Caco-2 (cell line): ENCODE data around the gene TMEM132C. TPM values are rescaled to one million over a fixed set of nuclear protein-coding genes. Genes with fewer than 3 reads are reported as not detected.

Experiments used
- BruUV-seq: library from RNA; stranded (reverse); fragments of 400-500 nt; replicated peaks from 2 replicates; lab custom pipeline; 2021; lab: Mats Ljungman, UMichigan
- CTCF ChIA-PET: fragments of 300-600 bp; sonication (Branson Sonifier 250); formaldehyde crosslinking; loops from one replicate; lab custom pipeline; 2022; ENCODE audit warnings: antibody characterized with exemption; lab: Charles Lee
- POLR2A ChIA-PET: fragments of 300-600 bp; sonication (Branson Sonifier 250); formaldehyde crosslinking; loops from one replicate; lab custom pipeline; 2022; ENCODE audit warnings: antibody characterized with exemption; lab: Charles Lee
- DNase-seq, 2 experiments: peaks; one replicate each; pipeline versions ENCODE4 v3.0.0 to v3.0.0-alpha.2; 2020 to 2022
- H3K27me3 ChIP-seq: replicated peaks from 2 replicates; pipeline ENCODE4 v1.6.0; 2011; ENCODE audit warnings: low read length; ENCODE audit not compliant: control insufficient read depth, insufficient read depth
- H3K36me3 ChIP-seq: 2 replicates; pipeline ENCODE4 v1.5.1; 2011; ENCODE audit warnings: low read length; ENCODE audit not compliant: control insufficient read depth, insufficient read depth
- H3K4me1 ChIP-seq: fragments of 250-450 bp; sonication (Bioruptor Pico); 2 replicates; pipeline ENCODE4 v1.5.1; 2020; ENCODE audit warnings: mild to moderate bottlenecking
- H3K4me3 ChIP-seq: 2 replicates; pipeline ENCODE4 v1.5.1; 2011; ENCODE audit warnings: low read depth, mild to moderate bottlenecking, control low read depth, low read length
- H3K9me3 ChIP-seq: fragments of 250-450 bp; sonication (Bioruptor Pico); 2 replicates; pipeline ENCODE4 v1.5.1; 2020; ENCODE audit warnings: mild to moderate bottlenecking, moderate library complexity
- H3K27ac Mint-ChIP-seq: one replicate; pipeline ENCODE4 v1.8.0; 2022; ENCODE audit warnings: mixed read lengths; ENCODE audit not compliant: unreplicated experiment
- H3K27me3 Mint-ChIP-seq: one replicate; pipeline ENCODE4 v1.8.0; 2022; ENCODE audit warnings: mixed read lengths; ENCODE audit not compliant: insufficient read depth, unreplicated experiment
- H3K36me3 Mint-ChIP-seq: one replicate; pipeline ENCODE4 v1.8.0; 2022; ENCODE audit warnings: mild to moderate bottlenecking, mixed read lengths; ENCODE audit not compliant: insufficient read depth, unreplicated experiment
- H3K4me1 Mint-ChIP-seq: one replicate; pipeline ENCODE4 v1.8.0; 2022; ENCODE audit warnings: low read depth, mixed read lengths; ENCODE audit not compliant: unreplicated experiment
- H3K4me3 Mint-ChIP-seq: one replicate; pipeline ENCODE4 v1.8.0; 2022; ENCODE audit warnings: mild to moderate bottlenecking, moderate library complexity, mixed read lengths; ENCODE audit not compliant: unreplicated experiment
- H3K9me3 Mint-ChIP-seq: one replicate; pipeline ENCODE4 v1.8.0; 2022; ENCODE audit warnings: mixed read lengths; ENCODE audit not compliant: unreplicated experiment
- intact Hi-C: fragments of 100-400 bp; cut with micrococcal nuclease; formaldehyde crosslinking; loops from one replicate; pipeline ENCODE4 v1.10.0; 2022; ENCODE audit not compliant: unreplicated experiment
- total RNA-seq: library from RNA; stranded (reverse); gene quantifications from 2 replicates; pipeline ENCODE4 v1.2.3, GENCODE V29; 2022
- TF ChIP-seq, protein P1 (sequence below), 2 experiments: fragments of 200-600 bp in 1 of 2; IDR thresholded peaks; 1 replicate in 1 of 2; 2 replicates in 1 of 2; pipeline versions ENCODE4 v1.5.1 to v1.8.0; 2011 to 2022; ENCODE audit warnings: antibody characterized with exemption in 1 of 2, control low read depth in 1 of 2, inconsistent platforms in 1 of 2, low read depth in 1 of 2, low read length in 1 of 2, mild to moderate bottlenecking in 1 of 2, moderate library complexity in 1 of 2; ENCODE audit not compliant: insufficient read depth in 1 of 2, severe bottlenecking in 1 of 2, unreplicated experiment in 1 of 2

Gene TMEM132C
- total RNA-seq, 1 experiment from 2014 or later = not detected

DNA sequence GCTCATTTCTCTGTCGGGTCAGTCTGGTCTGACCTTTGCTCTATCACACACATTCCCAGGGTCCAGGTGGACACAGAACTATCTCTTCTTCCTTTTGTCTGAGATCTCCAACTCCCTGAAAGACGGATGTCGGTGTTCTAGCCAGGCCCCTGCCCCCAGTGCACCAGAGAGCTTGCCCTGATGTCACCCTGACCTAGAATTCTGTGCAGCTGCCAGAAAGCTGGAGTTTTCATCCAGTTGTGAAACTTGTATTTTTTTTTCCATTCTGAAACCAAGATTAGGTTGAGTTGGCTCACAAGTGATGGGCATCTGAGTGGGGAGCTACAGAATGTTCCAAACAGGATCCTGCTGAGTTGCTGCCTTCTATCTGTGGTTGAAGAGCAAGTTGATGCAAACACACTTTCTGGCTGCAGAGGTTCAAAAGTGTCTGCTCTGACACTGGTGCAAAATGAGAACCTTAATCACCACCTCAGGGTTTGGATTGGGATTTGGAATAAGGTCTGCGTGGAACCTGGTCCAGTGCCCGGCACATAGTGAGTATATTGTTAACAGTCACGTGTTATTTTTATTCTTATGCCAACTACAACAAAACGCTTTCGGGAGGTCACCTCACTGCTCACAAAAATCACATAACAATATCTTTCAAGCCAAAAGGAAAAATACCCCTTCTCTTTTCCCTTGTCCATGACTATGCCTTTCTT, 345.3 kb downstream of the TMEM132C start:
- H3K27me3 ChIP-seq = no peaks in the 10 kb centered on the region
- H3K36me3 ChIP-seq = no peaks in the 10 kb centered on the region
- Mint-ChIP-seq H3K4me1 (no peaks in the 10 kb centered on the region), H3K36me3 (no peaks in the 10 kb centered on the region), H3K9me3 (peaks cover 10% of the 10 kb centered on the region), H3K27ac (no peak overlapping the region), H3K4me3 (no peak overlapping the region), H3K27me3 (no peaks in the 10 kb centered on the region)
- H3K4me1 ChIP-seq = no peaks in the 10 kb centered on the region
- BruUV-seq = no TSS peak
- no peak for DNase-seq
- TF ChIP-seq, protein P1, sequence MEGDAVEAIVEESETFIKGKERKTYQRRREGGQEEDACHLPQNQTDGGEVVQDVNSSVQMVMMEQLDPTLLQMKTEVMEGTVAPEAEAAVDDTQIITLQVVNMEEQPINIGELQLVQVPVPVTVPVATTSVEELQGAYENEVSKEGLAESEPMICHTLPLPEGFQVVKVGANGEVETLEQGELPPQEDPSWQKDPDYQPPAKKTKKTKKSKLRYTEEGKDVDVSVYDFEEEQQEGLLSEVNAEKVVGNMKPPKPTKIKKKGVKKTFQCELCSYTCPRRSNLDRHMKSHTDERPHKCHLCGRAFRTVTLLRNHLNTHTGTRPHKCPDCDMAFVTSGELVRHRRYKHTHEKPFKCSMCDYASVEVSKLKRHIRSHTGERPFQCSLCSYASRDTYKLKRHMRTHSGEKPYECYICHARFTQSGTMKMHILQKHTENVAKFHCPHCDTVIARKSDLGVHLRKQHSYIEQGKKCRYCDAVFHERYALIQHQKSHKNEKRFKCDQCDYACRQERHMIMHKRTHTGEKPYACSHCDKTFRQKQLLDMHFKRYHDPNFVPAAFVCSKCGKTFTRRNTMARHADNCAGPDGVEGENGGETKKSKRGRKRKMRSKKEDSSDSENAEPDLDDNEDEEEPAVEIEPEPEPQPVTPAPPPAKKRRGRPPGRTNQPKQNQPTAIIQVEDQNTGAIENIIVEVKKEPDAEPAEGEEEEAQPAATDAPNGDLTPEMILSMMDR (IDR thresholded peaks at IDR 0.05; ENCODE audit: insufficient read depth in 1 of 2, low read depth in 1 of 2, low read length in 1 of 2, severe bottlenecking in 1 of 2, unreplicated experiment in 1 of 2) = no peak
- intact Hi-C loops = no loop called here
- ChIA-PET POLR2A (no interaction called here), CTCF (no interaction called here)
- no peak overlapping the region for H3K4me3 ChIP-seq
- H3K9me3 ChIP-seq = no peaks in the 10 kb centered on the region

GRCh38 chr12:128613837-128614590, 347.0 kb downstream of the TMEM132C start:
- intact Hi-C loops = no loop called here
- no TSS peak for BruUV-seq
- DNase-seq = no peak
- peaks cover 3% of the 10 kb centered on the region for H3K27me3 Mint-ChIP-seq
- Histone ChIP-seq H3K36me3 (no peaks in the 10 kb centered on the region), H3K27me3 (no peaks in the 10 kb centered on the region), H3K4me3 (no peak overlapping the region), H3K9me3 (no peaks in the 10 kb centered on the region), H3K4me1 (no peaks in the 10 kb centered on the region)
- H3K9me3 Mint-ChIP-seq = peaks cover 10% of the 10 kb centered on the region
- POLR2A ChIA-PET = no interaction called here
- CTCF ChIA-PET = no interaction called here
- no peaks in the 10 kb centered on the region for H3K36me3 Mint-ChIP-seq
- TF ChIP-seq, protein P1 (IDR thresholded peaks at IDR 0.05; ENCODE audit: insufficient read depth in 1 of 2, low read depth in 1 of 2, low read length in 1 of 2, severe bottlenecking in 1 of 2, unreplicated experiment in 1 of 2) = no peak
- no peak overlapping the region for H3K4me3 Mint-ChIP-seq
- H3K27ac Mint-ChIP-seq = no peak overlapping the region
- no peaks in the 10 kb centered on the region for H3K4me1 Mint-ChIP-seq

- CTCF ChIA-PET = no interaction called here
- TF ChIP-seq, protein P1 (IDR thresholded peaks at IDR 0.05; ENCODE audit: insufficient read depth in 1 of 2, low read depth in 1 of 2, low read length in 1 of 2, severe bottlenecking in 1 of 2, unreplicated experiment in 1 of 2) = no peak
- H3K36me3 ChIP-seq = no peaks in the 10 kb centered on the region
- intact Hi-C loops = no loop called here
- Mint-ChIP-seq H3K9me3 (no peaks in the 10 kb centered on the region), H3K27ac (no peak overlapping the region), H3K4me3 (no peak overlapping the region), H3K36me3 (no peaks in the 10 kb centered on the region), H3K4me1 (no peaks in the 10 kb centered on the region), H3K27me3 (peaks cover 5% of the 10 kb centered on the region)
- H3K27me3 ChIP-seq = no peaks in the 10 kb centered on the region
- H3K4me3 ChIP-seq = no peak overlapping the region
- H3K9me3 ChIP-seq = no peaks in the 10 kb centered on the region
- POLR2A ChIA-PET = no interaction called here
- no TSS peak for BruUV-seq
- DNase-seq = no peak
- H3K4me1 ChIP-seq = no peaks in the 10 kb centered on the region
Measured at GRCh38 chr12:128617304-128617833, 350.4 kb downstream of the TMEM132C start.
